ENCODE data around the gene USP20. TPM values are rescaled to one million over a fixed set of nuclear protein-coding genes. Genes with fewer than 3 reads are reported as not detected.

USP20 gene
- total and polyA plus RNA-seq, 4 donors = 8.2 to 19.8 (median 10.3) TPM

GRCh38 chr9:129871046-129871445 is 35.8 kb downstream of the USP20 start:
- H3K36me3 ChIP-seq (ENCODE audit: control insufficient read depth in 4 of 4, insufficient read depth in 3 of 4, low read depth in 1 of 4, low read length in 3 of 4) = peaks cover 4 to 31% (median 8%) of the 10 kb centered on the region in 4 donors
- 95% methylated on average over 11 of the region's 11 CpGs for WGBS
- no peaks in the 10 kb centered on the region for H3K27me3 ChIP-seq (ENCODE audit: control insufficient read depth in 4 of 4, insufficient read depth in 4 of 4, low read length in 3 of 4)
- no peak overlapping the region for H3K4me3 ChIP-seq (ENCODE audit: low read depth in 1 of 3, low read length in 3 of 3)
- no peak overlapping the region for H3K27ac ChIP-seq (ENCODE audit: low read depth in 1 of 2, low read length in 2 of 2)
- H3K9me3 ChIP-seq (ENCODE audit: control insufficient read depth in 4 of 4, low read length in 3 of 4) = no peaks in the 10 kb centered on the region
- no peak overlapping the region for H3K9ac ChIP-seq (ENCODE audit: low read depth in 1 of 2, low read length in 2 of 2)
- TF ChIP-seq CTCF (IDR thresholded peaks at IDR 0.05; ENCODE audit: low read depth, low read length, missing input control) = no peak
- peaks cover 0 to 12% (median 6%) of the 10 kb centered on the region in 4 donors for H3K4me1 ChIP-seq (ENCODE audit: control insufficient read depth in 4 of 4, insufficient read depth in 4 of 4, low read length in 3 of 4)
- DNase-seq (ENCODE audit: low spot score) = no peak

GRCh38 chr9:129873563-129874190 is 38.4 kb downstream of the USP20 start:
- no peak for DNase-seq (ENCODE audit: low spot score)
- H3K4me3 ChIP-seq (ENCODE audit: low read depth in 1 of 3, low read length in 3 of 3) = no peak overlapping the region
- no peaks in the 10 kb centered on the region for H3K27me3 ChIP-seq (ENCODE audit: control insufficient read depth in 4 of 4, insufficient read depth in 4 of 4, low read length in 3 of 4)
- no peak overlapping the region for H3K27ac ChIP-seq (ENCODE audit: low read depth in 1 of 2, low read length in 2 of 2)
- no peak overlapping the region for H3K9ac ChIP-seq (ENCODE audit: low read depth in 1 of 2, low read length in 2 of 2)
- 90% methylated on average over 16 of the region's 16 CpGs for WGBS
- H3K4me1 ChIP-seq (ENCODE audit: control insufficient read depth in 4 of 4, insufficient read depth in 4 of 4, low read length in 3 of 4) = peaks cover 0 to 12% (median 6%) of the 10 kb centered on the region in 4 donors
- TF ChIP-seq FOXA2 (IDR thresholded peaks at IDR 0.05) = no peak
- H3K36me3 ChIP-seq (ENCODE audit: control insufficient read depth in 4 of 4, insufficient read depth in 3 of 4, low read depth in 1 of 4, low read length in 3 of 4) = peaks cover 6 to 33% (median 7%) of the 10 kb centered on the region in 4 donors
- no peaks in the 10 kb centered on the region for H3K9me3 ChIP-seq (ENCODE audit: control insufficient read depth in 4 of 4, low read length in 3 of 4)

- 96% methylated on average over 38 of the region's 38 CpGs for WGBS
- Histone ChIP-seq H3K9ac (ENCODE audit: low read depth in 1 of 2, low read length in 2 of 2) (no peak overlapping the region), H3K27me3 (ENCODE audit: control insufficient read depth in 4 of 4, insufficient read depth in 4 of 4, low read length in 3 of 4) (no peaks in the 10 kb centered on the region), H3K4me3 (ENCODE audit: low read depth in 1 of 3, low read length in 3 of 3) (no peak overlapping the region), H3K27ac (ENCODE audit: low read depth in 1 of 2, low read length in 2 of 2) (no peak overlapping the region), H3K4me1 (ENCODE audit: control insufficient read depth in 4 of 4, insufficient read depth in 4 of 4, low read length in 3 of 4) (peaks cover 0 to 6% (median 4%) of the 10 kb centered on the region in 4 donors), H3K9me3 (ENCODE audit: control insufficient read depth in 4 of 4, low read length in 3 of 4) (no peaks in the 10 kb centered on the region), H3K36me3 (ENCODE audit: control insufficient read depth in 4 of 4, insufficient read depth in 3 of 4, low read depth in 1 of 4, low read length in 3 of 4) (peaks cover 6 to 34% (median 8%) of the 10 kb centered on the region in 4 donors)
- TF ChIP-seq JUND (IDR thresholded peaks at IDR 0.05) (no peak), HNF4G (IDR thresholded peaks at IDR 0.05) (no peak), TAF1 (conservative IDR thresholded peaks at IDR 0.05) (no peak), RAD21 (IDR thresholded peaks at IDR 0.05) (no peak), NR2F2 (IDR thresholded peaks at IDR 0.05) (no peak), HNF4A (conservative IDR thresholded peaks at IDR 0.05) (no peak), REST (IDR thresholded peaks at IDR 0.05) (no peak), GABPA (IDR thresholded peaks at IDR 0.05 in 1 of 2, conservative IDR thresholded peaks at IDR 0.05 in 1 of 2) (no peak), FOXA1 (IDR thresholded peaks at IDR 0.05) (no peak), MAX (IDR thresholded peaks at IDR 0.05) (no peak), SP1 (IDR thresholded peaks at IDR 0.05) (no peak), CTCF (IDR thresholded peaks at IDR 0.05; ENCODE audit: low read depth, low read length, missing input control) (no peak), EGR1 (IDR thresholded peaks at IDR 0.05; ENCODE audit: low read depth in 2 of 2) (no peak), FOXA2 (IDR thresholded peaks at IDR 0.05) (no peak), YY1 (IDR thresholded peaks at IDR 0.05) (no peak)
- DNase-seq (ENCODE audit: low spot score) = no peak
Observed at GRCh38 chr9:129874261-129875101, 39.2 kb downstream of the USP20 start.
